Choroid plexus epithelial cell (primary cell): ENCODE data around the gene LIPH.
"Not testable (repeated sequence)": the region's sequence is repeated elsewhere in the genome, so short reads cannot be mapped to it uniquely, and the experiment has no call there.

Experiments used
- DNase-seq: peaks from one replicate; pipeline ENCODE4 v3.0.0-alpha.2; 2010; ENCODE audit warnings: low read depth
- H3K4me3 ChIP-seq: 2 replicates; pipeline ENCODE4 v1.5.1; 2011; ENCODE audit warnings: low read depth, mild to moderate bottlenecking, control low read depth, low read length, moderate library complexity
- CTCF ChIP-seq: conservative IDR thresholded peaks from 2 replicates; pipeline ENCODE4 v1.5.1; 2011; ENCODE audit warnings: low read depth, mild to moderate bottlenecking, control low read depth, inconsistent platforms, low read length, moderate library complexity

Gene LIPH

GRCh38 chr3:185560676-185561075 lies 8.3 kb upstream of the LIPH start:
- no peak for DNase-seq
- no peak for TF ChIP-seq CTCF

DNA sequence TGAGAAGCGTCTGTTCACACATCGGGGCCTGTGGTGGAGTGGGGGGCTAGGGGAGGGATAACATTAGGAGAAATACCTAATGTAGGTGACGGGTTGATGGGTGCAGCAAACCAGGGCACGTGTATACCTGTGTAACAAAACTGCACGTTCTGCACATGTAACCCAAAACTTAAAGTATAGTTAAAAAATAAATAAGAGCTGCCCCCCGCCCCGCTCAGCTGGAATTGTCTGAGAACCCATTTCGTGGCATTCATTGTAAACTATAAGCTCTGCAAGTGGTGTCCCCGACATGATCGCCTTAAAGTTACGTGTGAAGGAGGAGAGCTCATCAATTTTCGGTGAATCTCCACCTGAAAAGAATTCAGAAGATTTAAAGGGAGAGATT lies 7.3 kb upstream of the LIPH start:
- H3K4me3 ChIP-seq: no peak overlapping the region
- DNase-seq: no peak
- TF ChIP-seq CTCF: no peak

More at GRCh38 chr3:185560676-185561075, 8.3 kb upstream of the LIPH start:
- no peak overlapping the region for H3K4me3 ChIP-seq

DNA sequence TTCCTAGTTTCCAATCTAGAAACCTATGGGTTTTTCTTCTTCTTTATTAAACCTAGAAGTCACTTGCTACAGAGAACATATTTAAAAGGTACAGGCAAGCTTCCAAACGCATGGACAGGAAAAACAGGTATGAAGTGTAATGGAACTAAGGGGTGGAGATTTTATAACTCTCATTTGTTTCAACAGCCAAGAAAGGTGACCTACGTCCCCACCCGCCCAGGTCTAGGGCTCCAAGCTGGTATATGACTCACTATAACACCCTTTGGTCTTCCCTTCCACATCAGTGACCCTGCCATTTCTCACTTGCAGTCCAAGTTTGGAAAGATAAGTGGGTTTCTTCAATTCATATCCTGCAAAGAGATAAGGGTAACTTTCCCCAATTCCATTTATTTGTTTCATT lies 6.0 kb upstream of the LIPH start:
- no peak overlapping the region for H3K4me3 ChIP-seq
- TF ChIP-seq CTCF: no peak
- no peak for DNase-seq

- H3K4me3 ChIP-seq, DNase-seq: not testable (repeated sequence)
These were observed 4.3 kb upstream of the LIPH start for GRCh38 chr3:185556640-185557039.

- no peak overlapping the region for H3K4me3 ChIP-seq
- no peak for DNase-seq
- no peak for TF ChIP-seq CTCF
These were observed 3.5 kb upstream of the LIPH start for GRCh38 chr3:185555860-185556347.

DNA sequence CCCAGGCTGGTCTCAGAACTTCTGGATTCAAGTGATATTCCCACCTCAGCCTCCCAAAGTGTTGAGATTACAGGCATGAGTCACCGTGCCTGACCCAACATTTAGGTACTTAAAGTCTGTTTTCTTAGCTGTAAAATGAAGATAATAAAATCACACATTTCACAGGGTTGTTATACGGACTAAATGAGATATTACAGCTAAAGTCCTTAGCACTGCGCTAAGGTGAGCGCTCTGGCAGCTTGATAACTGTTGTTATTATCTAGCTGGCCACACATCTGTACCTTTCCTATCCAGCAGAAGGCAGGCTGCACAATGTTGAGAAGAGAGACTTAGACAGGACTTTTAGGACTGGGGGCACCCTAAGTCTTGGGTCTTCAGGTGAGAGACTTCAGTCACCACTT lies 2.7 kb upstream of the LIPH start:
- H3K4me3 ChIP-seq: no peak overlapping the region
- no peak for DNase-seq
- TF ChIP-seq CTCF: no peak

DNA sequence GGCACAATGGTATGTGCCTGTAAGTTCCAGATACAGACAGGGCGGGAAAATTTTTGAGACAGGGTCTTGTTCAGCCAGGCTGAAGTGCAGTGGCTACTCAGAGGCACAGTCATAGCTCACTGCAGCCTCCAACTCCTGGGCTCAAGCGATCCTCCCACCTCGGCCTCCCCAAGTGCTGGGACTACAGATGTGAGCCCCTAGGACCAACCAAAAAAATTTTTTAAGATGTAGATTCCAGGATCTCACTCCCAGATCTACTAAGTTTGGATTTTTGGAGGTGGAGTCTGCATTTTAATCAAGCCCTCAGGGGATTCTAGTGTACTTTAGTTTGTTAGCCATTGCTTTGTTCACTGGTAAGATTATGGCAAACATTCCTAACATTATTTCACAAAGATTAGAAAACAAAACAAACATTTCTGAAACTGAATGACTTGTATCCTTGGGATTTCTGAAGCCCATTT lies 2.7 kb downstream of the LIPH start:
- no peak overlapping the region for H3K4me3 ChIP-seq
- peak; percentile 60 for DNase-seq
- no peak for TF ChIP-seq CTCF
